ENCODE data around the gene GRAMD1B. TPM values are rescaled to one million over a fixed set of nuclear protein-coding genes. Genes with fewer than 3 reads are reported as not detected.
"Not testable (repeated sequence)": the region's sequence is repeated elsewhere in the genome, so short reads cannot be mapped to it uniquely, and the experiment has no call there.

Gene GRAMD1B
- total RNA-seq, 1 donor from 2014 or later: 40.7 TPM

DNA sequence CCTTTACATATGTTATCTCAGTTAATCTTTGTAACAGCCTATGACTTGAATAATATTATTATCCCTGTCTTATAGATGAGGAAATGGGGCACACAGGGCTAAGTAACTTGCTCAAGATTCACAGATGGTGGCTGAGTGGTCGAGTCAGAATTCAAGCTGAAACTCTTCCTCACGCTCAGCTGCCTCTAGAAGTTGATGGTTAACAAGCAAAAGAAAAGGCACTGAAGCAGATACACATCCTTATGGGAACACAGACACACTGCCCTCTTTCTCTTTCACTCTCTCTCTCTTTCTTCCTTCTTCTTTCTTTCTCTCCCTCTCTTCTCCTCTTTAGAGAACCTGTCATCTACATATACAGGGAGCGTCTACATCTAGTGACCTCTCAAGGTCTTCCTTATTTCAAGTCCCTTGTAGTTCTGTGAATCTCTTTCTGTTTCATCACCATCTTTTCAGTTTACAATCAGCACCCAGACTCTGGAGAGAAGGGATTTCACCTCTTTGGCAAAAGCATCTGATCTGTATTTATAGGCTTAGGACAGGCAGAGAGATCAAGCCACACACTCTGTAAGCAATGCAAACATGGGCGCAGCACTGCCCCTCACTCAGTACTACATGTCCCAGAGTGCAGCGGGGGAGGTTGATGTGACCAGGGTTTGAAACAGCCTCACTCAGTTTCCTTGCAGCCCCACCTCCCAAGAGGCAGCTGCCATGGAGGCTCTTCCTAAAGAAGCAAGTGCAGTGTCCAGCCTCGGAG lies 75.7 kb downstream of the GRAMD1B start:
- intact Hi-C loops (cut with micrococcal nuclease): no loop called here

- intact Hi-C loops (cut with micrococcal nuclease): no loop called here
Observed at GRCh38 chr11:123507043-123507442, 77.0 kb downstream of the GRAMD1B start.

- intact Hi-C loops (cut with micrococcal nuclease): loop anchor here (2.0 kb wide), 2 partner anchors 45 to 67 kb away; no protein-coding TSS in a partner anchor
Observed at GRCh38 chr11:123509737-123510578, 79.9 kb downstream of the GRAMD1B start.

GRCh38 chr11:123510579-123510905 lies 80.5 kb downstream of the GRAMD1B start:
- intact Hi-C loops (cut with micrococcal nuclease): loop anchor here (2.0 kb wide), 2 partner anchors 44 to 66 kb away; no protein-coding TSS in a partner anchor

- intact Hi-C loops (cut with micrococcal nuclease): loop anchor here (2.0 kb wide), 2 partner anchors 44 to 66 kb away; no protein-coding TSS in a partner anchor
Observed at GRCh38 chr11:123511037-123511870, 81.2 kb downstream of the GRAMD1B start.

- intact Hi-C loops (cut with micrococcal nuclease): not testable (repeated sequence)
Observed at GRCh38 chr11:123513309-123513708, 83.2 kb downstream of the GRAMD1B start.

GRCh38 chr11:123516238-123516637 lies 86.2 kb downstream of the GRAMD1B start:
- intact Hi-C loops (cut with micrococcal nuclease): no loop called here

GRCh38 chr11:123517559-123518364 lies 87.7 kb downstream of the GRAMD1B start:
- intact Hi-C loops (cut with micrococcal nuclease): no loop called here

DNA sequence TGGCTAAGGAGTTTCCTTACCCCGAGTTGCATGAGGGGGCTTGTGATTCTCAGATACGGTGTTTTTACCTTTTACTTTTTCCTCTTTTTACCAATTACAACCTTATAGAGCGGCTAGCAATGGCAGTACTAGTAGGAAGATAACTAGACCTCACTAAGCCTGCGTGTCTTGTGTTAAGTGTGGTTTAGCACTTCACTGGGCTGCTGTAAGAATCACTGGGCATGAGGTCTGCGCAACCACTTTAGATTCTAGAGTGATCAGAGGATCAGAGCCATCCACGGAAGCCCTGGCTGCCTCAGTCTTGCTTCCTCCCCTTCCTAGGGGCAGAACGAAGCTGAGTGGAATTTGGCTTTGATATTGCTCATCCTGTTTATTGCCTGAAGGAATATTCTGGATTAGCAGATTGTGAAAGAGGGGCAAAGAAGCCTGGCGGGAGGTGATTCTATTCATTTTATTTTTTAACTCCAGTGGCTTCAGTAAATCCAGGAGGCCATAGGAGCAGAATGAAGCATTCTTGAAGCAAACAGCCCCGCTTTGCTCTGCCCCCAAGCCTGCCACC lies 88.5 kb downstream of the GRAMD1B start:
- intact Hi-C loops (cut with micrococcal nuclease): no loop called here

GRCh38 chr11:123519055-123519796 lies 89.2 kb downstream of the GRAMD1B start:
- intact Hi-C loops (cut with micrococcal nuclease): no loop called here

GRCh38 chr11:123519797-123520193 lies 89.7 kb downstream of the GRAMD1B start:
- intact Hi-C loops (cut with micrococcal nuclease): no loop called here

- intact Hi-C loops (cut with micrococcal nuclease): not testable (repeated sequence)
Observed at GRCh38 chr11:123520476-123520875, 90.4 kb downstream of the GRAMD1B start.

DNA sequence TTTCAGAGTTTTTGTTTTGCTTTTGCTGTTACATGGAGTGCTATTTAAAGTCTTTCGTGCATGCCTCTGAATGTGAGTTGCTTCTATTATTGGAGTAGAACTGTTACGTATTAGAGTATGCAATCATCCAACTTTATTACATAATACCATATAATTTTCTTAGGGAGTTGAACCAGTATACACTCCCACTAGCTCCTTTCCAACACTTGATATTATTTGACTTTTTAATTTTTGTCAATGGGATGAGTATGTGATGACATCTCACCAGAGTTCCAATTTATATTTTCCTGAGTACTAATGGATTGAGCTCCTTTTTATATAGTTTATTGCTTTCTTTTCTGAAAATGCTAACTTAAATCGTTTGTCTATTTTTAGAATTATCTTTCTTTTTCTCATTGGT lies 90.9 kb downstream of the GRAMD1B start:
- intact Hi-C loops (cut with micrococcal nuclease): no loop called here

GRCh38 chr11:123521930-123522329 lies 91.9 kb downstream of the GRAMD1B start:
- intact Hi-C loops (cut with micrococcal nuclease): no loop called here

DNA sequence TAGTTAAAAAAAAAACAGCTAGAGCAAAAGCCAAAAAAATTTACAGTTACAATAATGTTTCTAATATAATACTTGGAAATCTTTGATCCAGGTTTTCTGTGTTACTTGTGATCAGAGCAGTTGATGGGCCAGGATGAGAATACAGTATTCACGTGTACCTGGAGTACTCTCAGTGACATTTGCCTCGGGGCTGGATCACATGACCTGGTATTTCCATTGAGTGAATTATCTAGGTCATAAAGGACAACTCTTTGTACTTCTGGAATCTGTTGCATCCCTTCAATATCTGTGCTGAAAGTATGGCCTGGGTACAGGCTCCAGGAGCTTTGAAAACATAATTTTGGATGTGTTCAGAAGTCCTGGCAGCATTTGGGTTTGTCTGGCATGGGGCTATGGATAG lies 93.5 kb downstream of the GRAMD1B start:
- intact Hi-C loops (cut with micrococcal nuclease): no loop called here

DNA sequence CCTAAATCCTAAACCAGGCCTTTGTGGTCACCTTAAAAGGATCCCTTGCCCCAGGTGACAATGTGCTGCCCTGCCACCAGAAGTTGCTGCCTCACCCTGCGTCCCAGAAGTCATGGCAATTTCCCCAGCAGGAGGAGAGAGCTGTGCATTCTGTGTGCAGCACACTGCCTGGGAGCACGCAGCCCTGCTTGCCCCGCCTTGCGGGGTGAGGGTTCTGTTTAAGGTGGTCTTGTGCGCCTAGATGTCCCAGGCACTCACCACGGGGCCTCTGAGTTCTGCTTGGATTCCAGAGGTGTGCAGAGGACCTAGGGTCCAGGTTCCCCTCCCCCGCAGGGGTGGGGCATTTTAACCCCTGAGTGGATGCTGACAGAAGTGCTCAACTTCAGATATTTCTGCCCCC lies 95.0 kb downstream of the GRAMD1B start:
- intact Hi-C loops (cut with micrococcal nuclease): no loop called here

DNA sequence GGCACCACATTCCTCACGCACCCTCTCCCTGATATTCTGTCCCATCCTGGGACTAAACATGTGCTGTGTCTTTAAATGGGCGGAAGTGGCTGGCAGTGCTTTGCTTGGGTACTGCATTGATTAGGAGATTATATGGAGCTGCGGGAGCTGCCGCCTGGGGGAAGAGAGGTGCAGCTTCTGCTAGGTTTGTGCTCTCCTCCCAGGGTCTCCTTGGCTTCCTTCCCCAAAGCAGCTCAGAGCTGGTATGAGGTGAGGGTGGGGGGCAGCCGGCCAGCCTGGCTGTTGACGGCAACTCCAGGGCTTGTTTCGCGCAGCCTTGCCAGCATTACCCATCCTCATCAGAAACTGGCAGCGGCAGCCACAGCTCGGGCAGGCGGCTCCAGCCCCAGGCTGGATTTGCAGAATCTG lies 95.4 kb downstream of the GRAMD1B start:
- intact Hi-C loops (cut with micrococcal nuclease): no loop called here

- intact Hi-C loops (cut with micrococcal nuclease): no loop called here
Observed at GRCh38 chr11:123526027-123526805, 96.1 kb downstream of the GRAMD1B start.

DNA sequence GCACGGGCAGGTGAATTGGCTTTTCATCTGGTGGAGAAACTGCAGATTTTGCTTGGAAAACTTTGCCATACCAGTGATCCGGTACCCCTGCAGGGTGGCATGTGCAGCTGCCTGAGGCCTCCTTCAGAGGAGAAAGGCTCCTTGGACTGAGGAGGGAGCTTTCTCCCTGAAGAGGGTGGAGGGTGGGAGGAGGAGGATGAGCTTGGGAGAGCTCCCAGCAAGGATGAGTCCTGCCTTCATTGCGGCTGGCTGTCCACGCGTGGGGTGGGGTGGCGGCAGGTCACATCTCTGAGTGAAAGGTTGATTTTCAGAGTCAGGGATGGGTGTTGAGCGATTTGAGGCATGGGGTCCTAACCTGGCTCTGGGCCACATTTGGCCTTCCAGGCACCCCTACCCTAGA lies 96.8 kb downstream of the GRAMD1B start:
- intact Hi-C loops (cut with micrococcal nuclease): no loop called here

Data from T-helper 2 cell treated with Interferon-gamma antibody and Interleukin-4, amounts not matched to agents 100 ng/mL and 5 ng/mL, for 36 hours (primary cell).